GM12872 (cell line): Measurements from ENCODE around the gene SYNJ2.

Experiments
- CTCF ChIP-seq: IDR thresholded peaks from 3 replicates; pipeline ENCODE4 v1.5.1; 2011; ENCODE audit warnings: low read depth, mild to moderate bottlenecking, low read length, moderate library complexity; ENCODE audit not compliant: insufficient read depth

The SYNJ2 gene

DNA sequence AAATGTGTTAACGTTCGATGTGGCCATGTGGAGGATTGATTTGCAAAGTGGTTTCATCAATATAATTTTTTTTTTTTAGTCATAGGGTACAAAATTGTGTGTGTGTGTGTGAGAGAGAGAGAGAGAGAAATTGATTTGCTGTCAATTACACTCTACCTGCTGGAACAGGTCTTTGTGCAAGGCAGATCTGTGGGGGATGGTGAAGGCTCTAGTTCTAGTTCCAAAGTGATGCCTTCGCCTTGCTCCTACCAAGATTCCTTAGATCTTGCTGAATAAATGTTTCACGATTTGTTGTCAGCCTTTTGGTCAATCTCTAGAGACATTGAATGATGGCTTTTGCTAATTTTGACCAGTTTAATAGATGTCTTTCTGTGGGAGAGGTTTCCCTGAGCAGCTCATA, 121.6 kb downstream of the SYNJ2 start:
- no peak for TF ChIP-seq CTCF

DNA sequence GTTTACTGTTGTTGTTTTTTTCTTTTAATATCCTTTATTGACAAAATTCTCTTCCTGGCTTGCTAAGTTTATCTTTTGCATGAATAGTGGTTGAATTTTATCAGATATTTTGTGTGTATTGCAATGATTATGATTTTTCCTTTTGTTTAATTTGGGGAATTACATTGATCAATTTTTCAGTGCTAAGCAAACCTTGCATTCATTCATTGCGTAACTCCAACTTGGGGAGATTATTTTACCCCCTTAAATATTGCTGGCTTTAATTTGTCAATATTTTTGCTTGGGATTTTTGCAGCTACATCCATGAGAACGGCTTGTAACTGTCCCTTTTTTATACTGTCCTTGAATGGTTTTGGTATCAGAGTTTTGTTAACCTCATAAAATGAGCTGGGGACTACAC, 123.0 kb downstream of the SYNJ2 start:
- TF ChIP-seq CTCF, result no peak

DNA sequence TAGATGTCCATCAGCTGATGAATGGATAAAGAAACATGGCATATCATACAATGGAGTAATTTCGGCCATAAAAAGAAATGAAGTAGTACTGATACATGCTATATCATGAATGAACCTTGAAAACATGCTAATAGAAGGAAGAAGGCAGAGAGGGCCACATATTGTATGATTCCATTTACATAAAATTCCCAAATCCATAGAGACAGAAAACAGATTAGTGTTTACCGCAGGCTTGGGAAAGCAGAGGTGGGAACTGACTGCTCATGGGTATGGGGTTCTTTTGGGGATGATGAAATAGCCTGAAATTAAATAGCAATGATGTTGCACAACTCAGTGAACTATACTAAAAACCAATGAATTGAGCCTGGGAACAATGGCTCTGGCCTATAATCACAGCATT, 128.1 kb downstream of the SYNJ2 start:
- TF ChIP-seq CTCF, result no peak

GRCh38 chr6:158110986-158111385, 129.3 kb downstream of the SYNJ2 start:
- TF ChIP-seq CTCF, result no peak

DNA sequence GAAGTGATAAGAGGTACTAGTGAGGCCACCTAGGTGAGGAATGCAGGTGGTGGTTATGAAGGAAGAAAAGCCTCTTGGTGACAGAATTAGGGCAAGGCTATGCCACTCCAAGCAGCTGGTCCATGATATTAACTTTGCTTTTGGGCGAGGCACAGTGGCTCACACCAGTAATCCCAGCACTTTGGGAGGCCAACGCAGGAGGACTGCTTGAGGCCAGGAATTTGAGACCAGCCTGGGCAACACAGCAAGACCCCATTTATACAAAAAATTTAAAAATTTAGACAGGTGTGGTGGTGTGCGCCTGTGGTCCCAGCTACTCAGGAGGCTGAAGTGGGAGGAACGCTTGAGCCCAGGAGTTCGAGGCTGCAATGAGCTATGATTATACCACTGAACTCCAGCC, 130.3 kb downstream of the SYNJ2 start:
- TF ChIP-seq CTCF, result no peak

DNA sequence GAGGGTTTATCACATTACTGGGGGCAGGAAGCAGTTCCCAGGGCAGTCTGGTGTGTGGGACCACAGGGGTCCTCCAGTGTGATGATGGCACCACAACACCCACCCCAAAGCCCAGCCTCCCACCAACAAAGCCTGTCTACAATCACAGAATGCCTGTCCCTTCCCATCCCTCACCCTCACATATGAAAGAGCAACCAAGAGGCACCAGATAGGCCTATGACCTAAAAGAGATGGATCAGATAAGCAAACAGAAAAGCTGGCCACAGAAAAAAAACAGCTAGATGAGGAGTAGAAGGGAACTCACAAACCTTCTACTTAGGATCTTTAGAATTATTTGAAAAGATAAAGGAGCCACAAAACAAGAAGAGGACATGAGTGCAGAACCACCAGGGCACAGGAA, 132.1 kb downstream of the SYNJ2 start:
- no peak for TF ChIP-seq CTCF

DNA sequence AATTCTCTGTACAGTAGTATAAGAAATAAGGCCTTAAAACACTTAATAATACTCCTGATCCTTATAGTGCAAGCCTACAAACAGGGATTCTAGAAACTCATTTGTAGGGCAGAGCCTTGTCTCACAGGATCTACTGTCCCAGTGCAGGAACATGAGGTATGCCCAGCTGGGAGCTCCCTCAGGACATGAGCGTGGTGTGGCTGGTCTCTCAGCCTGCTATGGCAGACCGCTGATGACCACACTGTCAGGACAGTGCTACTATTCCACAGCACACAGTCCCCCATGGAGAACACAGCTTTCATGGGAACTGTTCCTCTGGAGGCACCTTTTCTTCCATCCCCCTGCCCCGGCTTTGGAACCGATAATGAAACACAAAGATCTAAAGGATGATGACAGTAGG, 133.4 kb downstream of the SYNJ2 start:
- TF ChIP-seq CTCF, result no peak

DNA sequence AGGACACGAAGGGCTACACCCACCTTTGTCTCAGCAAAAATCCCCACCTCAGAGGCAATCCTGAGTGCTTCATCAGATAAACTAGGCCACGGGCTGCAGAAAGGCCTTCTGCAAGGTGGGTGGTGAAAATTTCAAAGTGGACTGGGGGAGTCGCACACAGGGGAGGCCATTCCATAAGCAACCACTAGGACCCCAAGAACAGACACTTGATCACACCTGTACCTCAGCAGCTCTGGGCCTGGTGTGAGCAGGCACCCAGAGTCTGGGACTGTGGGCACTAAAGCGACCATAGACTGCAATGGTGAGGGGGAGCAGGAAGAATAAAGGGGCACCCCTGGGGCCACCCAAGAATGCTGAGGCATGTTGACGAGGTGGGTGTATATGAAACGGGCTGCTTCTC, 133.8 kb downstream of the SYNJ2 start:
- no peak for TF ChIP-seq CTCF
